B cell (primary cell): ENCODE data around the gene PTMA. TPM values are rescaled to one million over a fixed set of nuclear protein-coding genes. Genes with fewer than 3 reads are reported as not detected.

Experiments
- ATAC-seq: fragments of 200-7000 bp; cut with Tn5 transposase; one replicate; pipeline ENCODE4 v1.10.0; 2021; ENCODE audit warnings: low read depth, mild to moderate bottlenecking, moderate number of reproducible peaks, moderate library complexity
- CTCF ChIA-PET: fragments of 350-600 bp; sonication (Branson Sonifier 250); formaldehyde crosslinking; loops from one replicate; lab custom pipeline; 2021; ENCODE audit warnings: antibody characterized with exemption, inconsistent platforms; lab: Charles Lee
- POLR2A ChIA-PET: fragments of 350-600 bp; sonication (Branson Sonifier 250); formaldehyde crosslinking; loops from one replicate; lab custom pipeline; 2021; ENCODE audit warnings: antibody characterized with exemption; lab: Charles Lee
- DNase-seq: peaks from one replicate; pipeline ENCODE4 v3.0.0; 2013
- H2AFZ ChIP-seq: 2 replicates; pipeline ENCODE4 v1.6.1; 2012; ENCODE audit warnings: mild to moderate bottlenecking, low read depth, low read length; ENCODE audit not compliant: insufficient read depth, poor library complexity, severe bottlenecking
- H3K27ac ChIP-seq, 2 donors: 1 replicate in 1 of 2; 2 replicates in 1 of 2; pipeline ENCODE4 v1.5.1; 2012 to 2013; ENCODE audit warnings: low read length in 2 of 2, mild to moderate bottlenecking in 2 of 2, moderate library complexity in 1 of 2
- H3K27me3 ChIP-seq, 4 experiments: fragments of 200-600 bp in 1 of 4; sonication (generic) in 1 of 4; replicated peaks in 1 of 4; 1 replicate in 2 of 4; 2 replicates in 2 of 4; pipeline versions ENCODE4 v1.6.1 to v1.7.0; 2013 to 2016; ENCODE audit warnings: low read length in 3 of 4, mild to moderate bottlenecking in 2 of 4, mixed read lengths in 1 of 4, moderate library complexity in 1 of 4; ENCODE audit not compliant: insufficient read depth in 4 of 4, control insufficient read depth in 3 of 4; ENCODE audit errors: control extremely low read depth in 1 of 4
- H3K36me3 ChIP-seq, 2 experiments: replicated peaks in 1 of 2; 1 replicate in 1 of 2; 2 replicates in 1 of 2; pipeline versions ENCODE4 v1.6.1 to v1.7.1; 2013; ENCODE audit warnings: low read length in 1 of 2; ENCODE audit not compliant: insufficient read depth in 2 of 2, control insufficient read depth in 1 of 2; ENCODE audit errors: control extremely low read depth in 1 of 2, extremely low read depth in 1 of 2
- H3K4me1 ChIP-seq, 2 donors: fragments of 200-600 bp in 1 of 2; sonication (generic) in 1 of 2; 1 replicate in 1 of 2; 2 replicates in 1 of 2; pipeline versions ENCODE4 v1.5.1 to v1.6.1; 2013 to 2017; ENCODE audit warnings: low read length in 2 of 2; ENCODE audit not compliant: control insufficient read depth in 2 of 2, insufficient read depth in 2 of 2
- H3K4me2 ChIP-seq: replicated peaks from 2 replicates; pipeline ENCODE3; 2012; ENCODE audit warnings: mild to moderate bottlenecking, low read depth, low read length; ENCODE audit not compliant: poor library complexity, severe bottlenecking
- H3K4me3 ChIP-seq, 5 experiments: fragments of 200-600 bp in 1 of 5; sonication (generic) in 1 of 5; 1 replicate in 3 of 5; 2 replicates in 2 of 5; pipeline versions ENCODE4 v1.5.1 to v1.7.0; 2011 to 2016; ENCODE audit warnings: low read length in 4 of 5, mild to moderate bottlenecking in 4 of 5, low read depth in 2 of 5, control low read depth in 1 of 5, moderate library complexity in 1 of 5; ENCODE audit not compliant: insufficient read depth in 1 of 5; ENCODE audit errors: control extremely low read depth in 1 of 5, extremely low read depth in 1 of 5
- H3K79me2 ChIP-seq: fragments of 200-600 bp; sonication (generic); one replicate; pipeline ENCODE4 v1.6.0; 2016; ENCODE audit warnings: low read length; ENCODE audit not compliant: control insufficient read depth, insufficient read depth
- H3K9ac ChIP-seq: fragments of 200-600 bp; sonication (generic); 2 replicates; pipeline ENCODE4 v1.6.1; 2017; ENCODE audit warnings: mild to moderate bottlenecking, low read length, moderate library complexity
- H3K9me3 ChIP-seq, 3 donors: one replicate each; pipeline versions ENCODE4 v1.6.1 to v1.7.1; 2013; ENCODE audit warnings: low read length in 2 of 3; ENCODE audit not compliant: control insufficient read depth in 2 of 3, insufficient read depth in 1 of 3; ENCODE audit errors: control extremely low read depth in 1 of 3
- H4K20me1 ChIP-seq: 2 replicates; pipeline ENCODE4 v1.6.0; 2012; ENCODE audit warnings: mild to moderate bottlenecking, low read length; ENCODE audit not compliant: insufficient read depth, control insufficient read depth, poor library complexity, severe bottlenecking
- H3K27ac Mint-ChIP-seq: one replicate; pipeline ENCODE4 v1.8.0; 2021; ENCODE audit warnings: mixed read lengths
- H3K27me3 Mint-ChIP-seq: one replicate; pipeline ENCODE4 v1.8.0; 2021; ENCODE audit warnings: mixed read lengths
- H3K4me1 Mint-ChIP-seq: one replicate; pipeline ENCODE4 v1.8.0; 2021; ENCODE audit warnings: mixed read lengths
- H3K4me3 Mint-ChIP-seq: one replicate; pipeline ENCODE4 v1.8.0; 2021; ENCODE audit warnings: mixed read lengths
- H3K9me3 Mint-ChIP-seq: one replicate; pipeline ENCODE4 v1.8.0; 2022; ENCODE audit warnings: mixed read lengths; ENCODE audit not compliant: insufficient read depth
- CTCF ChIP-seq: fragments of 200-600 bp; IDR thresholded peaks from one replicate; pipeline ENCODE4 v1.8.0; 2022; ENCODE audit warnings: antibody characterized with exemption, mild to moderate bottlenecking
- EZH2 ChIP-seq: IDR thresholded peaks from 2 replicates; pipeline ENCODE4 v1.6.1; 2012; ENCODE audit warnings: borderline replicate concordance, low read depth, mild to moderate bottlenecking, moderate library complexity, low read length; ENCODE audit not compliant: insufficient read depth, poor library complexity, severe bottlenecking
- WGBS: methylation state at CpG from one replicate; pipeline ENCODE4 v1.1.5; 2013; ENCODE audit warnings: missing lambda C conversion rate; ENCODE audit not compliant: insufficient coverage; 5-methylcytosine and 5-hydroxymethylcytosine counted together
- intact Hi-C: fragments of 100-400 bp; cut with micrococcal nuclease; formaldehyde crosslinking; loops from one replicate; pipeline ENCODE4 v1.10.0; 2022
- polyA plus RNA-seq: library from polyadenylated mRNA; depleted of rRNA; stranded (reverse); fragments of >200 nt; gene quantifications from 2 replicates; pipeline ENCODE4 v1.2.3, GENCODE V29; 2012
- total RNA-seq, 2 donors: library from RNA; stranded (reverse); fragments of 120-200 nt in 1 of 2; gene quantifications; 1 replicate in 1 of 2; 2 replicates in 1 of 2; pipeline versions ENCODE4 v1.2.3 to v1.2.4, GENCODE V29; 2013 to 2022

Gene PTMA
- total and polyA plus RNA-seq, 2 donors (not counting 1 experiment from before 2014, with no cell fraction given): 713 to 2,282 TPM

- no peak overlapping the region for H3K9ac ChIP-seq
- no peak for TF ChIP-seq CTCF
- TF ChIP-seq EZH2: no peak
- no peak overlapping the region for H3K4me3 Mint-ChIP-seq
- no peak for ATAC-seq
- H3K4me3 ChIP-seq: no peak overlapping the region
- peaks cover 26% of the 10 kb centered on the region for H3K79me2 ChIP-seq
- WGBS: 98% methylated on average over 9 of the region's 11 CpGs
- peaks cover 0 to 22% of the 10 kb centered on the region in 2 experiments for H3K36me3 ChIP-seq
- ChIA-PET POLR2A (interaction anchor here (0.6 to 6.5 kb wide), 8 partner anchors 9 to 102 kb away, joined by 5 to 75 read pairs (median 8); partner anchors contain the start of gene PTMA), CTCF (interaction anchor here (0.8 to 11.9 kb wide), 13 partner anchors 8 to 234 kb away, joined by 3 to 785 read pairs (median 4); partner anchors contain the start of genes COPS7B and PTMA)
- no peak overlapping the region for H2AFZ ChIP-seq
- peak; percentile 61 for DNase-seq
- H3K27ac ChIP-seq: peak overlapping the region in 1 of 2 donors; percentile 0
- peak overlapping the region; percentile 91 for H3K27ac Mint-ChIP-seq
- H3K9me3 ChIP-seq: peaks cover 0 to 19% (median 5%) of the 10 kb centered on the region in 3 donors
- H3K4me1 ChIP-seq: peaks cover 52 to 68% of the 10 kb centered on the region in 2 donors
- H3K9me3 Mint-ChIP-seq: no peaks in the 10 kb centered on the region
- H3K4me2 ChIP-seq: no peak overlapping the region
- peaks cover 77% of the 10 kb centered on the region for H3K4me1 Mint-ChIP-seq
- H3K27me3 Mint-ChIP-seq: no peaks in the 10 kb centered on the region
- no peaks in the 10 kb centered on the region for H3K27me3 ChIP-seq
- intact Hi-C loops: loop anchor here (1.0 kb wide), 2 partner anchors 8 to 65 kb away; partner anchors contain the start of genes PDE6D and PTMA
- H4K20me1 ChIP-seq: peaks cover 26% of the 10 kb centered on the region
Observed at GRCh38 chr2:231716666-231717280, 8.4 kb downstream of the PTMA start.
